NCI-H748 (cell line): Measurements from ENCODE around the gene SACM1L.
"Not testable (repeated sequence)": the region's sequence is repeated elsewhere in the genome, so short reads cannot be mapped to it uniquely, and the experiment has no call there.

Source experiments
- DNase-seq: peaks from one replicate; lab custom pipeline; 2025; ENCODE audit not compliant: unreplicated experiment; lab: John Stamatoyannopoulos, UW

The SACM1L gene

GRCh38 chr3:45690336-45691035, 1.3 kb downstream of the SACM1L start:
- peak; percentile 42 for DNase-seq

DNA sequence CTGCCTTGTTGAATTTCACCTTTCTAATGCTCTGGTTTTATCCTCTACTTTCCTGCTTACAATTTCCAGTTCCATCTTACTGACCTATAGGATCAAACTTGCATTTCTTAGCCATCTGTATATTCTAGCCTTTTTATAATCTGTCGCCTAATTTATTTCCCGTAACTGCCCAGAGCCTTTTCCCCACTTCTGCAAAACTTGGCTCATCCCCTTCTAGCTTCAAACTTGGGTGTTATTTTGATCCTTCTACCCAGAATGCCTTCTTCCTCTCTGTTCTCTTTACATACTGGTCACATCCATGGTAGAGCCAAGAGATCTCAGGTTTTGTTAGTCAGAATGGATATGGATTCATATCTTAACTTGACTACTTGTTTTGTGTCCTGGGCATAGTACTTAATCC, 2.6 kb downstream of the SACM1L start:
- no peak for DNase-seq

GRCh38 chr3:45692866-45693265, 3.7 kb downstream of the SACM1L start:
- DNase-seq = no peak

GRCh38 chr3:45693941-45694521, 4.8 kb downstream of the SACM1L start:
- DNase-seq = no peak

DNA sequence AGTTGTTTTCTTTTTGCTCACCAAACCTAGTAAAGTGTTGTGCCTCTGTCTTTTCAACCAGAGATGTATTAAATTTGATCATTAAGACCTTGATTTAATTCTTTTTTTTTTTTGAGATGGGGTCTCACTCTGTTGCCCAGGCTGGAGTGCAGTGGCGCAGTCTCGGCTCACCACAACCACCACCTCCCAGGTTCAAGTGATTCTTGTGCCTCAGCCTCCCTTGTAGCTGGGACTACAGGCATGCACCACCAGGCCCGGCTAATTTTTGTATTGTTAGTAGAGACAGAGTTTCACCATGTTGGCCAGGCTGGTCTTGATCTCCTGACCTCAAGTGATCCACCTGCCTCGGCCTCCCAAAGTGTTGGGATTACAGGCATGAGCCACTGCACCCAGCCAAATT, 6.0 kb downstream of the SACM1L start:
- not testable (repeated sequence) for DNase-seq

GRCh38 chr3:45700570-45701073, 11.4 kb downstream of the SACM1L start:
- DNase-seq = no peak

DNA sequence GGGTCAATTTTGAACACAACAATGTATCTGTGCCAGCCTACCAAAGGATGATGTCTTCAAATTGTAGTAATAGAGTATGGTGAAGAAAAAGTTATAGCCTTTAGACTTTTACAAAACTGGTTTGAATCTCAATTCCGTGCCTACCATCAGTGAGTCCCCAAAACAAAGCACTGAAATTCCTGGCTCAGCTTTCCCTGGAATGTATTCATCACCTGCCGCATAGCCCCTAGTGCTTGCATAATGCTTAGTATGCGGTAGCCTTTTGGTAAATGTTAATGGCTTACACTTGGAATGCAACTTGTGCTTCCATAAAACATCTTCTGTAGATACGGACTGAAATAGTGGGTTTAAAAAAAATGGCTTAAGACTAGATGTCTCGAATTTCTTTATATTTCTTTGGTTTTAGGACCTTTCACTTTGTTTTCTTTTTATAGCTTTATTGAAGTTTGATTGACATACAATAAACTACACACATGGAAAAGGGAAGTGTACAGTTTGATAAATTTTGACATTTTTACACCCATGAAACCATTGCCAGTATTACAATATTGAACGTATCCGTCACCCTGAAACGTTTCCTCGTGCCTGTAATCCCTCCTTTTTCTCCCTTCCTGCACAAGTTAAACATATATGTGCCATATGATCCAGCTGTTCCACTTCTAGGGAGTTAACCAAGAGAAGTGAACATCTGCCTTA, 12.1 kb downstream of the SACM1L start:
- no peak for DNase-seq

DNA sequence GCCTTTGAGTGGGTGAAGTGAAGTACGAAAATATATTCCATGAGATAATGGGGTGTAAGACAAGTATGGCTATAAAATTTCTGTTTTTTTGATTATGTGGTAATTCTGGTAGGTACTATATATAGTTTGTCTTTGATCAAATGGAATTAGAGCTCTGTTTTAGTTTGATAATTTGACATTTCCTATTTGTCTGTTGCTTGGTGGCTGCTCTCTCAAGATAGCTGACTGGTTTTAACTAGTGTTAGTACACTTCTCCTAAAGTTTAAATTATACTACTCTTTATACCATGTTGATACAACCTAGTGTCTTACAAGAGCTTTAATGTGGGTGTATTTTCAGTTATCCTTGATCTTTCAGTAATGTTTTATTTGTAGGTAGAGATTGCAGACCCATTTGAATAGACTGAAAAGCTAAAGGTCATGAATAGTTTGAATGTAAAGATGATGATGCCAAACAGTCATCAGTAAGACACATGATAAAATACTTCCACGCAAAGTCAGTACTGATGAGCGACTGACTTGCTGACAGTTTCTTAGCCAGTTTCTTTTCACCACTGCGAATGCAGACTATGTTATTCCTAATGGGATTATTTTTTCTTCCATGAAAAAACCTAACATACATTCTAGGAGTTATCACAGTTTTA, 15.2 kb downstream of the SACM1L start:
- DNase-seq = no peak

DNA sequence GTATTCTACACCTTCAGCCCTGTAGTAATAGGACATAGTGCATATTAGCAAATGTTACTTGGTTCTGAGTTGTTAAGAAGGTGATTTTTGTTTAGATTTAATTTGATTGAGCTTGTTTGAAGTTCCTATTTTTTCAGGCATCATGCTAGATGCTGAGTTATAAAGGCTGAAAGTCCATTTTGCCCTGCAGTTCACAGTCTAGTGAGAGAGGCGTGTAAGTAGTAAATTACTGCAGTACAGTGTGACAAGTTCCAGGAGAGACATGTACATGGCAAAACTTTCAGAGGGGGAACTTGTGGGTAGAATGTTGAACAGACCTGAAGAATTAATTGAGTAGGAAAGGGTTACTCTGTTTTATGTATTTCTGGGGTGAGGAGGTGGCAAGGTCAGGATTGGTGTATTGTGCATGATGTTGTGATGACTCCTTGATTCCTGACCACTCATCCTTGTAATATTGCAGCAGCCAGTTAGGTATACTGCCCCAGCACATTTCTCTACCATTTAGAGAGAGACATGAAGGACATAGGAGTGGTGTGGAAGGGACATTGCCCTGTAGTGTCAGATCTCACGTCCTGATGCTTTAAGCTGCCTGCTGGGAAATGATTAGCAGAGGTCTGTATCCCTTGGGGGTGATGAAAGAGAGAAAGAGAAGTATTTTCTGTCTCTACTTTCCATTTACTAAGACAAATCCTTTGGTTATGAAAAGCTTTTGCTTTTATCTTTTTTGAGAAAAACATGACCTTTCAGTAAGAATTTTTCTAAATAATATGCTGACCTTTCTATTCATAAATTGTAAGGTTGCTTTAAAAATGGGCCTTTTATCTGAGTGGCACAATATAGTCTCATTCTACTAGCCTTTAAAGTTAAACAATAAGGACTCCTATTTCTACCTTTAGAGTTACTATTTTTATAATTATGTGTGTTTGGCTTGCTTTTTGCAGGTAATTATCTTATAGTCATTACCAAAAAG, 16.9 kb downstream of the SACM1L start:
- DNase-seq = no peak

DNA sequence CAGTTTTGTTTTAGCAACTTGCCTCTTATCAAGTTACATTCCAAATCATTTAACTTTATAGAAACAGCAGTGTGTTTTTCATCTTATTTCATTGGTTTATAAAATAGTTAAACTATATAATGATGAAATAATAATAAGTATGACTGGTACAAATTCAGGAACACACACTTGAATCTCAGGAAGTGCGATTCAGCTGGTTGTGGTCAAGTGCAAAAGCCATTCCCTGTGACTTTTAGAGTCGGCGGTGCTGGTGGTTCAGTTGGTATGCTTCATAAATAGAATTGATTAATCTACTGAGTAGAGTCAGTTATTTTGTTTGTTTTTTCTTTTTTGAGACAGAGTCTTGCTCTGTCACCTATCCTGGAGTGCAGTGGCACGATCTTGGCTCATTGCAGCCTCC, 22.7 kb downstream of the SACM1L start:
- DNase-seq = no peak

DNA sequence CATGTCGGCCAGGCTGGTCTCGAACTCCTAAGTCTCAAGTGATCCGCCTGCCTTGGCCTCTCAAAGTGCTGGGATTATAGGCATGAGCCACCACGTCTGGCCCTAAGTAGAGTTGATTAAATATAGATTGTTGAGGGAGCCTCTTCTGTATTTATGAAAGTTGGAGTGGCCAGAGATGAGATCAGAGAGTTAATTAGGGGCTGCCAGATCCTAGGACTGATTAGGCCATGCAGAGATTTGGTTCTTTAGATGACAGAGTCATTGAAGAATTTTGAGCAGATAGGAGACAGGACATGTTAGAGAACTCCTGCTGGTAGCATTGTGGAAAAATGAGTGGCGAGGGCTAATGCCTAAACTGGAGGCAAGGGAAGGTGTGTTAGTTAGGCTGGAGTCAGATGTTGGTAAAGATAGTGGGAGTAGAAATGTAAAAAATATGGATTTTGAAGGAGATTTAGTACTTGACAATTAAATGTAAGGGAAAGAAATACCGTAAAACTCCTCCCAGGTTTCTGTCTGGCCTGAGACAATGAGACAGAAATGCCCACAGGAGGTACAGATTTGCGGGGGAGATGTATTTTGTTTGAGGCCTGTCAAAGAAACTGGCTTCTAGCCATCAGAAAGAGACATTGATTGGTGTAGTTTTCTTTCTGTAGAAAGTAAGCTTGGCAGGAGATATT, 23.4 kb downstream of the SACM1L start:
- DNase-seq = no peak

- DNase-seq = no peak
Measured at GRCh38 chr3:45715945-45716344, 26.7 kb downstream of the SACM1L start.

DNA sequence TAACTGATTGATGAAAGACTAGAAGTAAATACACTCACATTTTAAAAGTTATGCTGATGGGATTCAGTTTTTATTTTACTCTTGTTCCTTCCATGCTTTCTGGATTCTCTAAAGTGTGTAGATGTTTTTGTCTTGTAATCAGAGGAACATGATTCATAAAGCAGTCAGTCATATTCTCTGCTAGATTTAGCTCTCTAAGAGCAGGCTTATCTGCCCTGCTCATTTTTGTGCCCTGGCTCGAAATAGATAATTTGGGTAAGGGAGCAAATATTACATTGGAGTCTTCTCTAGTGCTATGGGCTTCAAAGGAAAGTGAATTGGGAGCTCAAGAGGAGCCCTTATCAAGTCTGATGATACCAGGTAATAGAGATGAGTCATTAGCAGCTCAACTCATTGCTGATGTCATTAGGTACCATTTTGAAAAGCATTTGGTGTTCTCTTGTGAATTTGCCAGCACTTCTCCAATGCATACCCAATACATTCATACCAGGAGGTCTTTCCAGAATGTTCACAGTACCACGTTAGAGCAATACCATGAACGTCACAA, 27.7 kb downstream of the SACM1L start:
- no peak for DNase-seq

- DNase-seq = no peak
Measured at GRCh38 chr3:45719655-45720487, 30.7 kb downstream of the SACM1L start.

GRCh38 chr3:45724911-45725310, 35.7 kb downstream of the SACM1L start:
- DNase-seq = no peak

- DNase-seq = no peak
Measured at GRCh38 chr3:45729614-45730013, 40.4 kb downstream of the SACM1L start.

DNA sequence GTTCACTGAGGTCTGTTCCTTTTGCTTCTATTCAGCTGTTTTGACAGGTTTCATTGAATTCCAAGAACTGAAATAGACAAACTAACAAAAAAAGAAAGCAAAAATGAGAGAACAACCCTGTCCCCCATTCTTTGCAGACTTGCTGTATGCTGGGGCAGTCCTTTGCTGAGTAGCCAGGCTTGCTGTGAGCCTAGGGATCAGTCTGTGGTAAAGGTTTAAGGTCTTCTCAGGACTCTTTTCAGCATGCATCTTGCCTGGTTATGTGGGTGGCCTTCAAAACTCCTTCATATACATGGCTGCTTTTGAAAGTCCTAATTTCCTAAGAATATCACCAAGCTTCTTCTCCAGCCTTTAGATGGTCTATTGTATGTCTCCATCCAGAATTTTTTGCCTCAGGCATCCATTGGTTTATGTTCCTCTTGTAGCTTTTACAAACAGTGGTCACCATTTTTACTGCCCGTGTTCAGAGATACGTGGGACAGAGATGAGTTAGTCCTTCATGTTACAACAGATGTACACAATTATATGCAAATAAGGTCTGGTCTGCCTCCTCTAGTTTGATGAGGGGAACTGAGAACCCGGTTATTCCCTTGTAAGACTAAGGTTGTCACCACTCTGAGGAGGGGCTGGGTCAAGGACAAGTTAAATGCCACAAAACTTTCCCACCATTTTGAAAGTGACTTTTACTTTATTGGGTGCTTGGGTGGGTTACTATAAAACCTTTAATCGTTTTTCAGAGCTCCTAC, 41.4 kb downstream of the SACM1L start:
- DNase-seq = no peak

- no peak for DNase-seq
Measured at GRCh38 chr3:45736707-45737106, 47.5 kb downstream of the SACM1L start.
